ENCODE results near the gene GLIS1.

- TF ChIP-seq CTCF (conservative IDR thresholded peaks at IDR 0.05) (no peak), ZFX (IDR thresholded peaks at IDR 0.05) (no peak)
These were observed 153.8 kb downstream of the GLIS1 start for GRCh38 chr1:53585129-53585528.
